HG03175 (cell line): ENCODE results near the gene IGLL1.
"Not testable (repeated sequence)": the region's sequence is repeated elsewhere in the genome, so short reads cannot be mapped to it uniquely, and the experiment has no call there.

ENCODE experiments used
- ATAC-seq: cut with Tn5 transposase; IDR thresholded peaks from one replicate; pipeline ENCODE4 v1.9.1; 2021; ENCODE audit warnings: mild to moderate bottlenecking, moderate library complexity; ENCODE audit not compliant: unreplicated experiment

IGLL1 gene

DNA sequence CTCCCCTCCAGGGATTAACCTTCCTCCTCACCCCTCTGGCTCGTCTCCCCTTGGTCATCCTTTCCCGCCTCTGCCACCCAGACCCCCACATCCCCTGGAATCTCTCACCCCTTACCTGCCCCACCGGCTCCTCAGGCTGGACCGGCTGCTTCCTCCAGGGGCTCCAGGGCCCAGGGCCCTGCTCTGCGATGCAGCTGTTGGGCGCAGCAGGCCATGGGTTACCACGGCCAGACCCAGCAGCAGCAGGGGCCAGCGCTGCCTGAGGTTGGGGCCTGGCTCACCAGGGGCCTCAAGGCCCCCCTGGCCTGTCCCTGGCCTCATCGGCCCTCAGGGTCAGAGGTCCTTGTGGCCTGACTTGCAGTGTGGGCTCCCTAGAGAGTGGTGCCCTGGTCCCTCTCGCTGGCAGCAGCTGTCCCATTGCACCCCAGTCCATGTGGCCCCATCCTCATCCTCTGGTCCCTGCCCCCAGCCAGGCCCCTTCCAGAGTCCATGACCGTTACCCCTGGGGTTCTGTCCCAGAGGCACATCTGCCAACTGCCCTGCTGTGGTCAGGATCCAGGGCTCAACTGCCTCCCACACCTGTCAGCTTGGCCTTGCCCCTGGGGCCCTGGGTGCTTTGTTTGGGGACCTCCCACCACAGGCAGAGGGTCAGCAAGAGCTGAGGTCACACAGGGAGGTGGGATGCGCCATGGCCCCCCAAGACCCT is at the start of gene IGLL1:
TSS of gene IGLL1 (minus strand) at position 421 of the 706 bp plus-strand sequence. CDS start at position 321, 100 bp downstream.
- no peak for ATAC-seq

DNA sequence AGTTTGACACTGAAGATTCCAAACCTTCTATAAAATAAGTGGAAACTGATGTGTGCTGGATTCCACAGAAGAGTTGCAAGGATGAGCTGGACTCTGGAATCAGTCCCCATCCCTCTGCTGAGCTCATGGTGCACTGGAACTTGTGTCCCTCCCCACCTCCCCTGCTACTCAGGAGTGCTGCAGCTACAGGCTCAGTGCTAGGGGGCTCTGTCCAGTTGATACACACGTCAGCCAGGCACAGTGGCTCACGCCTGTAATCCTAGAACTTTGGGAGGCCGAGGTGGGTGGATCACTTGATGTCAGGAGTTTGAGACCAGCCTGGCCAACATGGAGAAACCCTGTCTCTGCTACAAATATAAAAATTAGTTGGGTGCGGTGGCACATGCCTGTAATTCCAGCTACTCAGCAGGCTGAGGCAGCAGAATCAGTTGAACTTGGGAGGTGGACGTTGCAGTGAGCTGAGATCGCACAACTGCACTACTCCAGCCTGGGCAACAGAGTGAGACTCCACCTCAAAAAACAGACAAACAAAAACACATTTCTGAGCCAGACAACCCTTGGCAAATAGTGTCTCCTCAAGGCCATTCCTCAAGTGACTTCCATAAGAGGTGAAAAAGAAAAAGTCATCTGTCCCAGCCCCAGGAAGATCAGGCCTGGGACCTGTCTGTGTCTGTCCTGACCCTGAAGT is 48.1 kb upstream of the IGLL1 start:
- not testable (repeated sequence) for ATAC-seq

DNA sequence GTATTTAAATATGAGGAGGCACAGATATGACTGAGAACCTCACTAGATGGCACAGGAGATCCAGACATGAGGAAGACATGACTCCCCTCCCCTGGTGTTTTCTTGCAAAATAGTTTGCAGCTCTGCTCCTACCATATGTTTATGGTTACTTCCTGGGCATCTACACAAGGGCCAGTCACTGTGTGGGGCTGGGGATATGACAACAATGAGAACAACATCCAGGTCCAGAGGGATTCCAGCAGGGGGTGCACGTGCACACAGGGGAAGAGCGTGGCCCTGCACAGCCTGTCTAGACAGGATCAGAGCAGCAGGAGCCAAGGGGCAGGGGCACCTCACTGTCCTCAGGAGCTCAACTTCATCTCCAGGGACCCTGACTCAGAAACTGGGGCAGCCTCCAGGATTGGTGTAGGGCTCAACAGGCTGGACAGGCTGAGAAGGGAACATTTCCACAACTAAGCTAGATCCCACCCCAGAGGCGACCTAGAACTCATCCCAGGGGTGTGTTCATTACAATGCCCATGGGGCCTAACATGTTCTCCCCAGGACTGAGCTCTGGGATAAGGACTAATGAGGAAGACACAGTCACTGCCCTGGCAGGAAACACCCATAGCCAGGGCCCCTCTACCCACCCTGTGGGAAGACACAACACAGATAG is 47.4 kb upstream of the IGLL1 start:
- not testable (repeated sequence) for ATAC-seq

DNA sequence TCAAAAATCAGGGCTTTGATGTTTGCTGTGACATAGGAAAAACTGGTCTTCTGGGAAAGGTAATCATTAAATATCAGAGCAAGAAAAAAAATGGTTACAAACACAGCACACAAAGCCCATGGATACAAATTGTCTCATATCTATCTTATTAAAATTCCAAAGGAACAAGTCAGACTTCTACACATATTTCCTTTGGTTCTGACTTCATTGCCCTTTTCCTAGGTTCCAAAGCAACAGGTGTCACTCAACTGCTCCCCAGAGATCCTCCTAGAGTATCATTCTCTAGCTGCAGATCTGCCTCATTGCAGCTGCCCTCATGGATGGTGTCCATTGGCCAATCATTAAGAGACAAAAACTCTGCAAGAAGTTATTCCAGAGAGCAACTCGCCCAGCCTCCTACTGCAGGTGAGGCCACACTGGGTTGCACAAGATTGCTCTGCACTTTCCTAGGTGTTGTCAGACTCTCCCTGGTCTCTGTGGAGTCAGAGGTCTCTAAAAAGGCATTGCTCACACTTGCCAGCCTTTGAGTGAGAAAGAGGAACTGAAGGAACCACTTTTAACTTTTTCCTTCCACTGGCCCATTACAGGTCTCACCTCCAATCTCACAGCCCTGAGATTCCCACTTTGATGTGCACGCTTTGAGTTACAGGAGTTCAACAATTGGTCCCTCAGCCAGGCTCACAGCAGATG is 46.3 kb upstream of the IGLL1 start:
- no peak for ATAC-seq

DNA sequence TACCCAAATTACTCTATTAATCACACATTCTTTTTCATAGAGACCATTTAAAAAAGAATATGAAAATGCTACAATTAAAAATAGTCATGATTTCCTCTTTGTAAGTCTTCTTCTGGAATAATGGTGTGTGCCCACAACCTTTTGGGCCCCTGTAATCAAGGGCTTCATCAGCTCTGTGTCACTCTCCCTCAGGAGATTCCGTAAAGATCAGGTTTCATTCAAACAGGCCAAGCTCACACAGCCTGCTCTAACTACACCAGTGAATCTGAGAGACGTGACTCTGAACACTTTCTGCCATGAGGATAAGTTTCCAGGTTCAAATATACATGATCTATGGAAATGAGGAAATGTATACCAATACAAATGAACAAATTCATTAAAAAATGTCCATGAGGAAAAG is 42.5 kb upstream of the IGLL1 start:
- ATAC-seq = no peak

DNA sequence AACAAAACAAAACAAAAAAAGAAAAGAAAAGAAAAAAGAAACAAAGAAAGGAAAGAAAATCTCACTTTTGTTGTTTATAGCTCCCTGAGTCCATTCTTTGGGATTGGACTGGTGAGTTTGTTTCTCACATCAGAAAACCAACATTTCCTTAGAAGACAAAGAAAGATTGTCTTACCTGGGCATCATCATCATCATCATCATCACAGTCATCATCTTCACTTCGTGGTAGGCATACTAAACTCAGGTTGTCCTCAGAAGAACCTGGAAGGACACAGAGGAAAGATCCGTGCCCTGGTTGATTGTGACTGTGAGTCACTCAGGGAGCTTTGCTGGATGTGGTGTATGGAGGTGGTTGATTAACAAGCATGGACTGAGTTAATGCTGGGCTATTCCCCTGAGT is 41.8 kb upstream of the IGLL1 start:
- ATAC-seq = not testable (repeated sequence)

DNA sequence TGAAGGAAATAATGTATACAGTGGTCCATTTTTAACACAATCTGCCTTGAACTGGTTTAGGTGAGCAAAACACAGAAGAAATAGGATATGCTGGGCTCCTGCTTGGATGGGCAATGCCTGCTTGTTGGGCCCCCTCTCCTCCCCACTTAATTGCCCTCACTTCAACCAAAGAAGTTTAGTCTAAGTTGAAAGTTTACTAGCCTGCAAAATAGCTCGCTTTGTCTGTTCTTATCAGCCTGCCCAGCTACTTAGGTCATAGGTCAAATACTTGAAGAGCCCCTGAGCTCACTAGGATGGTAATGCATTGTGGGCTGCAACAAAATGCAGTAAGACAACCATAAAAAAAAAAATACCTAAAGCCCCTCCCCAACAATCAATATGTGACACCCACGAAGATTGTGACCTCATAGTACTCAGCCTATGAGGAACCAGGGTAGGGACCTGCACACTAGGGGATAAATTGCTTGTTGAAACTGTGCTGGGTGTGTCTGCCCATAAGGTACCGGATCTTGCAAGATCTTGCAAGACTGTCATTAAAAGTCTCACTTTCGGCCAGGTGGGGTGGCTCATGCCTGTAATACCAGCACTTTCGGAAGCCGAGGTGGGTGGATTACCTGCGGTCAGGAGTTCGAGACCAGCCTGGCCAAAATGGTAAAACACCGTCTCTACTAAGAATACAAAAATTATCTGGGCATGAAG is 41.1 kb upstream of the IGLL1 start:
- no peak for ATAC-seq

DNA sequence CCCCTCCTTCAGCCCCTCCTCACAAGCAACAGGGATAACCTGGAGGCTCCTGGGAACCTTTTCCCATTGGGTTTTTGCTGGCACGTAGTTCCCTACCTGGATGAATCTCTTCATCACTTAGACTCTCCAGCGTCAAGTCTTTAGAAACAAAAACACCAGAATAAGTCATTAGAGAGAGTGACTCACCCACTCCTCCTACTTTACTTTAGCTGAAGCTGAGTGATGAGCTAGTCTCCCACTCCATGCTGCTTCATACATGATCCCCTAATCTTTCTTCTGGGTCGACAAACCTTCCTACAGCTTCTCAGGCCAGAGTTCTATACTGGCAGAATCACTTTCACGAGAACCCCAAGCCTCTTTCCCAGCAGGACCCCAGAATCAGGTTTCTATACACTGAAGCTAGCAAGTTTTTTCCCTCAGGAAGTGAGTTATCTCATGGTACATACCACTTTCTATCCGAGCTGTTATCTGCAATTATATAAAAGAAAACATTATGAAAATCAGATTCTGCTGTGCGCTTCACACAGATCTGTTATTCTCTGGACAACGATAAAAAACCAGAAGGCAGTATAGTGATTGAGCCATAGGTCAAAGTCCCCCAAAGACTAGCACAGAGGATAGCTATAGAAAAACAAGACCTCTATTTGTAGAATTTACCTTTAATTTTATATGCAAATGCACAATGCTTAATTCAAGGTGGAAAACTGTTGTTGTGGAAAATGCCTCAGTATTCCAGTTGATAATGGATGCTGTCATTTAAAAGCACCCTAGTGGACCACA is 33.3 kb upstream of the IGLL1 start:
- ATAC-seq = no peak

DNA sequence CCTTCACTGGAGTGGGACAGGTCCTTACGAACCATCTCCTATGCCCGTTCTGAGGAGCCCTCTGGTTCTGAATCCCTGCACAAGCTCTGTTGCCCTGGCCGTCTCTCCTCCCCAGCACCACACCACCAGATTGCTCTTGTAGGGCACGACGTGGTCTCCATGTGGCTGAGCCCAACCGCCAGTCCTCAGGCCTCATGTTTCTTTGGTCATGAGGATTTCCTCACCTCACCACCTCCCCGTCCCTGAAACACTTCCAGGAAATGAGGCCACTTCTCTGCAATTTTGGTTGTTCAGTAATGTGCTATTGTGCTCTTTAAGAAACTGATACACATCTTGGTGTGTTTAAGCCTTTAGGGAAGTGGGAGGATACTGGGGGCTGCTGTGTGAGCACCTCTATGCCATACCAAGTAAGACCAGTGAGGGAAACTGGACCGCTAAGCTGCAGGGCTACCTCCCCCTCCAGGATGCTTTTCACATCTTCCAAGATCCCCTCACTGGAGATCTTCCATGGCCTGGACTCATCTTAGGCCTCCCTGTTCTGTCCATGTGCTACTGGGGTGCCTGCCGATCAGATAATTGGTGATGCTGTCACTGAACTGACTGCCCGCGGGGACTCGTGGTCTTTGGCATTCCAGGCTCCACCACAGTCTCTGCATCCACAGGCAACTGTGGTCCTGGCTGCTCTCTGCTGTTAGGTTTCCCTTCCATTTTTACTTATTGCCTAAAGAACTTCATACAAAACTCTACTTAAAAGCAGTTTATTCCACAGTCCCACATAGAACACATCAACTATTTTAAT is 30.1 kb upstream of the IGLL1 start:
- no peak for ATAC-seq

DNA sequence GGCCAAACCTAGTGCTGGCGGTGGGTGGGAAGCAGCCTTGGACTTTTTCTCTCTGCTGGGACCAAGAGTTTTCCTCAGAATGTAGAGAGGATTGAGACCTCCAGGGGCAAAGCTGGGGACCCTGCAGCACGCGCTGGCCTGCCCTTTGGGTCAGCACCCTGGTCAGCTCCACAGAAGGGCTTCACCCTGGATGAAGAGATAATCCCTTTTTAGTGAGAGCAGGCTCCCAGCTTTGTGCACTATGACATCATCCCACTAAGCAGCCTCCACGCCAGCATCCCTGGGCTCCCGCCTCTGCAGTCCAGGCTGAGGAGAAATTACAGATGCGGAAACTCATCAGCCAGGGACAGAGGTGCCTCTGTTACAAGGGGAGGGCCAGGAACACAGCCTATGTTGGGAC is 28.5 kb upstream of the IGLL1 start:
- ATAC-seq = no peak

DNA sequence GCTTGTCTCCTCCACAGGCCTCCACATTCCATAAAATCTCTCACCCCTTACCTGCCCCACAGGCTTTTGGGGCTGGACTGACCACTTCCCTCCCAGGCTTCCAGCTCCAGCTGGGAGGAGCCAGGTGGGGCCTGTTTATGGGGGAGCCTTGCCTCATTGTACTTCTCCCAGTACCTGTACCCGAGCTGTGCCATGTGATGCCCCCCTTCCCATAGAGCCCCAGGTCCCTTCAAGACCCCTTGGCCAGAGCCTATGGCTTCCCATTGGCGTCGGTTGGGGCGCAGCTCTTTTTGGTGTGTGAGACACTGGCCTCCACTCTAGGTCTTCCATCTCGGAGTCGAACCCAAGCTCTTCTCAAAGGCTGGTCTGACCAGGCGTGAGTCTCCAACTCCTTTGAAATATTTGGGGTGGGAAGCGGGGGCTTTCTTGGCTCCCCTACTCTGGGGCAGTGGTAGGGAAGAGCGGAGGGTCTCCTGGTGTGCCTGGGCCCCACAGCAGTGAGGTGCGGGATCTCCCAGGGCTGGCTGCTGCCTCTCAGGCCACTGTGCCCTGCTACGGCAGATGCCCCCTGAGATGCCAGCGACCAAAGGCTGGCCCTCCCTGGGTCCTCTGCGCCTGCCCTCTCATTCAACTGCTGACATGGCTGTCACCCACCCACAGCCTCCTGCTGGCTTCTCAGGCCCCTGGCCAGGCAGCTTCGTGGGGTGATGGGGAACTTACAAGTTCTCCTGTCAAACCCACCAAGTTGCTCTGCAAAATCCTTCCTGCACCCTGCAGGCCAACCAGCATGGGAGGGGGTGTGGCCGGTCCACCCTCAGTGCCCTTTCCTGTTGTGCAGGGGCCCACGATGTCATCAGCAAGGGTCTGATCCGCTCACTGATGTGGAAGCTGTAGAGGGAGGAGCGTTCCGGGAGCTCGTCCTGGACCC is 26.4 kb upstream of the IGLL1 start:
- ATAC-seq = no peak

DNA sequence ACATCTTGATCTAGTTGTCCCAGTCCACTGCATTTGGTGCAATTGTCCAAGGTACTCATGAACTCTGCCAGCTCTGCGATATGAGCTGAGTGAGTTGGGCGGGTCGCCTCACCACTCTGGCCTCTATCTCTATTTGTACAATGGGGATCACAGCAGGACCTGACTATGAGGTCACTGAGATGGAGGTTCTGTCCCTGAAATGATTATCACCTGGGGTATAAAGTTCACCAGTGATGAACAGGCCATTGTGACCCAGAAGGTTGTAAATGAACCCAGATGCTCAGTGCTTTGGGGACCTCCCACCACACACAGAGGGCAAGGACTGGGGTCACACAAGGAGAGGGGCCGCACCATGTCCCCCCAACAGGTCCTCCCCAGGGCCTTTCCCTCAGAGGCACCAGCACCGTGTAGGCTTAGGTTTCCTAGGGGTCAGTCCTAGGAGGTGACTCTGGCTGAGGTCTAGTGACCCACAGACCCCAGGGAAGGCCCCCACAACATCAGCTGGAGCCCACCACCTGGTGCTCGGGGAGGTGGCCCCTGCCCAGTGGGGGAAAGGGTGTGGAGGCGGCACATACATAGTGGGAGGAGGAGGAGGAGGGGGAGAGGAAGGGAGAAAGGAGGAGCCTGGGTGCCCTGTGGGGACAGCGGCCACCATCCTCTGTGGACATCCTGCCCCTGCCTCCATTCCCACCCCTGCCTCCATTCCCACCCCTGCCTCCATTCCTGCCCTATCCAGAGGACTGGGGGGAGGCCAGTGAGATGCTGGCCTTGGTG is 25.0 kb upstream of the IGLL1 start:
- no peak for ATAC-seq

DNA sequence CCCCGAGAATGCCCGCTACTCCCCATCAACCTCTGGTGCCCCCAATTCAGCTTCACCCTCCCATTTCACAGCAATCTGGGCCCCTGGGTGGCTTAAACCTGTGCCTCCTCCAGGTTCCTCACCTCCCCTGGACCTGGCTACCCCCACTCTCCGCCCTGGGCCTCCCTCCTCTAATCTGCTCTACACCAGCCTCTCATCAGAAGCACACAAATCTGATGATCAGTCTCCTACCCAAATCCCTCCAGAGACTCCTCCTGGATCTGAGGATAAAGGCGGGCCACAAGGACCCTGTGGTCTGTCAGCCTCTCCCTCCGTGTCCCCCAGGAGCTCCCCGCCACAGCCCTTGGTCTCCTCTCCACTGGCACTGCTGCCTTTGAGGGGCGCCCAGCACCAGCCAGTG is 23.2 kb upstream of the IGLL1 start:
- no peak for ATAC-seq

DNA sequence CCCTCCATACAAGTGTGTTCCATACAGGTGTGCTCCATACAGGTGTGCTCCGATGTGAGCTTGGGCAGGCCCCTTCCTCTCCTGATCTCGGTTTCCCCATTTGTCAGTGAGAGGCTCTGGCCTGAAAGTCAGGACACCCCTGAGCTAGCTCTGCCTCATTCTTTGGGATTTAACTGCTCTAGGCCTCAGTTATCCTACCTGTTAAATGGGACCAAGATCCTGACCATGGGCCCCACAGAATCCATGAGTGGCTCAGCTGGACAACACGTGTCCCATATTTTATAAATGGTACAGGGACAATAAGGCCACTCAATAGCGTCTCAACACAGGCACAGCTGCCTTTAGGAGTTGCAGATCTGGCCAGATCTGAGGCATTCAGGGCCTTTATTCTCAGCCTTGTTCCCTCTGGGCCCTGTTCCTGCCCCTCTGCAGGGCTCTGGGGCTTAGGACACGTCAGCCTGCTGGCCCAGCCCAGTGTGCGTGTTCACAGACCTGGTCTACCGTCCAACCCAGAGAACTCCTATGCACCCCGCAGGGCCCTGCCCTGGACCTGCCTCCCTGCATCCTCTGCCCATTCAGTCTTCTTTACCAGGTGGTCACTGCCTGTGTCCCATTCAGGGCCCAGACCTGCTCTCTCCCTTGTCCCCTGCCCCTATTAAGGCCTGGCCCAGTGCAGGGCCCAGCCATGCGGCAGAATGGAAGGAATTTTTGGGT is 18.9 kb upstream of the IGLL1 start:
- no peak for ATAC-seq

DNA sequence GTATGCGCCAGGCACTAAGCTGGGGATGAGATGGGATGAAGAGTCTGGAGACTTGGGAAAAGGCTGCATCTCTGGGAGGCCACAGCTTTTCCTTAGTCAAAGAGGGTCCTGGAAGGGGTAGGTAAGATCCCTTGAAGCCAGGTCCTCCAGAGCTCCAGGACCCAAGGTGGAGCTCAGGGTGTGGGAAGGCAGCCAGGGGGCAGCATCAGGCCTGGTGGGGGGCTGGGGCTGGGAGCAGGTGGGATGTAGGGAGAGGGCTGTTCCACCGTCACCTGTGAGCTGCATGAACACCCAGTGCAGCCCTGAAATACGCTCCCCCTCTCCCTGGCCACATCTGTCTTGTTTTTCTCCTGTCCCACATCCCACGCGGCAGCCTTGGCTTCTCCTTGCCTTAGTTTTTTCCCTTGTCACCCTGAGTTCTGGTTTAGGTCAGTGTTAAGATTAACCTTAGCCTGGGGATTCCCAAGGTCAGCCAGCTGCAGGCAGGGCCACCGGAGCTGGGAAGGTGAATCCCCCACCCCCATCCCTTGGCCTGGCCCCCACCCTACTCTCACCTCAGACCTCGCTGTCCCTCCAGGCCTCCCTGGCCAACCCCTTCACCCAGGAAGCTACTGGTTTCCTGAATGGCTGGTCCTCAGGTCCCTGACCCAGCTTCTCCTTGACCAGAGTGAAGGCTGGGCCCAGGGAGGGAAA is 17.6 kb upstream of the IGLL1 start:
- not testable (repeated sequence) for ATAC-seq

DNA sequence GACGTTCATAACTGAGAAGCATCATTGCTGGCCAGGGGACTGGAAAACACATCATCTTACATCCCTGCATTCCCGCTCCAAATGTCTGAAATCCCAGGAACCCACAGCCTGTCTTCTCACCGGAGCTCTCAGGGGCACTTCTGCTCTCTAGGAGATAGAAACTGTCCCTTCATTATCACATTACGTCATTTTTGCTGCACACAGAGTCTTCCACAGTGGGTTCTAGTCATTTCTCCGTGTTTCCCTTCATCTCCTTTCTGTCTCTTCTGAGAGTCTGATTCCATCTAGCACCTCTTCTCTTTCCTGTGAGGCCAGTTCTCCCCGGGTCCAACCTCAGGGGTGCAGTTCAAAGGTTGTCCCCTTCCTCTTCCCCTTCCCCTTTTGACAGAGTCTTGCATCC is 15.8 kb upstream of the IGLL1 start:
- ATAC-seq = not testable (repeated sequence)
